GM21576 (cell line): Measurements from ENCODE around the gene ACP4.
"Not testable (repeated sequence)": the region's sequence is repeated elsewhere in the genome, so short reads cannot be mapped to it uniquely, and the experiment has no call there.

ENCODE experiments used
- ATAC-seq: cut with Tn5 transposase; IDR thresholded peaks from one replicate; pipeline ENCODE4 v1.9.1; 2021; ENCODE audit warnings: mild to moderate bottlenecking, moderate library complexity; ENCODE audit not compliant: unreplicated experiment

Gene ACP4

GRCh38 chr19:50776131-50776530 is 14.1 kb upstream of the ACP4 start:
- ATAC-seq = no peak

GRCh38 chr19:50777261-50777660 is 13.0 kb upstream of the ACP4 start:
- no peak for ATAC-seq

- no peak for ATAC-seq
These were observed 12.3 kb upstream of the ACP4 start for GRCh38 chr19:50777830-50778303.

GRCh38 chr19:50778906-50779430 is 11.2 kb upstream of the ACP4 start:
- no peak for ATAC-seq

GRCh38 chr19:50779504-50780457 is 10.4 kb upstream of the ACP4 start:
- ATAC-seq = no peak

GRCh38 chr19:50780753-50781435 is 9.3 kb upstream of the ACP4 start:
- ATAC-seq = no peak

- not testable (repeated sequence) for ATAC-seq
These were observed 6.4 kb upstream of the ACP4 start for GRCh38 chr19:50783848-50784152.

- no peak for ATAC-seq
These were observed 5.5 kb upstream of the ACP4 start for GRCh38 chr19:50784710-50785109.

- ATAC-seq = no peak
These were observed 4.9 kb upstream of the ACP4 start for GRCh38 chr19:50785329-50785728.

GRCh38 chr19:50790922-50791467 is 780 bp downstream of the ACP4 start:
- no peak for ATAC-seq

GRCh38 chr19:50791594-50792271 is 1.5 kb downstream of the ACP4 start:
- ATAC-seq = no peak

GRCh38 chr19:50792272-50793250 is 2.3 kb downstream of the ACP4 start:
- no peak for ATAC-seq

- ATAC-seq = no peak
These were observed 3.4 kb downstream of the ACP4 start for GRCh38 chr19:50793558-50794065.

GRCh38 chr19:50794074-50794875 is 4.1 kb downstream of the ACP4 start:
- ATAC-seq = no peak

- ATAC-seq = no peak
These were observed 4.9 kb downstream of the ACP4 start for GRCh38 chr19:50794876-50795663.

- no peak for ATAC-seq
These were observed 5.5 kb downstream of the ACP4 start for GRCh38 chr19:50795664-50796073.

- no peak for ATAC-seq
These were observed 6.0 kb downstream of the ACP4 start for GRCh38 chr19:50796128-50796633.
